ENCODE measurements around the gene SMARCA1. TPM values are rescaled to one million over a fixed set of nuclear protein-coding genes. Genes with fewer than 3 reads are reported as not detected.

Gene SMARCA1
- total and polyA plus RNA-seq, 2 donors (not counting 1 experiment from before 2014, with no cell fraction given) = 53.3 to 74.5 TPM

DNA sequence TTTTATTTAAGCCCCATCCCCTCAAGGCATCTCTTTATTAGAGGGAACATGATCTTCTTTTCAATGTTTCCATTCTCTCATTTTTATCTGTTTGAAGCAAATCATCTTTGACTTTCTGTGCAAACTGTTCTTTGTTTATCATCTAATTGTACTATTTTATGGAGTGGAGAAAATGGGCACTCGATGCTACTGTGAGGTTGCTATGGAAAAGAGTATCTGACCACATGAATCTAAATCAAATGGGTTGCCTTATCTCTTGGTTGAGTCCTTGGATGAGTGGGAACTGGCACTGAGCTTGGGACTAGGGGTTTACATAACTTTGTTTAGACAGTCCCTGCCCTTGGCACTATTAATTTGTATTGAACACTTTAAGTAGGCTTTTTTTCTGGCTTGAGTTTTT is 25.8 kb upstream of the SMARCA1 start:
- Histone ChIP-seq H3K9me3 (ENCODE audit: control insufficient read depth, insufficient read depth, low read depth, low read length) (no peaks in the 10 kb centered on the region), H3K27me3 (ENCODE audit: control insufficient read depth, insufficient read depth, low read length) (no peaks in the 10 kb centered on the region), H2AFZ (ENCODE audit: low read length) (no peak overlapping the region), H3K36me3 (ENCODE audit: control insufficient read depth, insufficient read depth, low read length) (peaks cover 3% of the 10 kb centered on the region), H3K4me3 (replicated peaks in 1 of 4; ENCODE audit: control extremely low read depth in 1 of 4, insufficient read depth in 1 of 4, low read depth in 3 of 4, low read length in 4 of 4) (no peak overlapping the region), H3K4me2 (ENCODE audit: extremely low read depth, insufficient read depth, low read length) (no peak overlapping the region), H4K20me1 (ENCODE audit: control insufficient read depth, extremely low read depth, insufficient read depth, low read length) (no peaks in the 10 kb centered on the region), H3K9ac (ENCODE audit: insufficient read depth, low read length) (no peak overlapping the region), H3K79me2 (ENCODE audit: control insufficient read depth, insufficient read depth, low read length) (no peaks in the 10 kb centered on the region), H3K27ac (ENCODE audit: insufficient read depth, low read length) (no peak overlapping the region), H3K4me1 (ENCODE audit: control insufficient read depth, extremely low read depth, insufficient read depth, low read length) (no peaks in the 10 kb centered on the region)
- TF ChIP-seq, protein P1, sequence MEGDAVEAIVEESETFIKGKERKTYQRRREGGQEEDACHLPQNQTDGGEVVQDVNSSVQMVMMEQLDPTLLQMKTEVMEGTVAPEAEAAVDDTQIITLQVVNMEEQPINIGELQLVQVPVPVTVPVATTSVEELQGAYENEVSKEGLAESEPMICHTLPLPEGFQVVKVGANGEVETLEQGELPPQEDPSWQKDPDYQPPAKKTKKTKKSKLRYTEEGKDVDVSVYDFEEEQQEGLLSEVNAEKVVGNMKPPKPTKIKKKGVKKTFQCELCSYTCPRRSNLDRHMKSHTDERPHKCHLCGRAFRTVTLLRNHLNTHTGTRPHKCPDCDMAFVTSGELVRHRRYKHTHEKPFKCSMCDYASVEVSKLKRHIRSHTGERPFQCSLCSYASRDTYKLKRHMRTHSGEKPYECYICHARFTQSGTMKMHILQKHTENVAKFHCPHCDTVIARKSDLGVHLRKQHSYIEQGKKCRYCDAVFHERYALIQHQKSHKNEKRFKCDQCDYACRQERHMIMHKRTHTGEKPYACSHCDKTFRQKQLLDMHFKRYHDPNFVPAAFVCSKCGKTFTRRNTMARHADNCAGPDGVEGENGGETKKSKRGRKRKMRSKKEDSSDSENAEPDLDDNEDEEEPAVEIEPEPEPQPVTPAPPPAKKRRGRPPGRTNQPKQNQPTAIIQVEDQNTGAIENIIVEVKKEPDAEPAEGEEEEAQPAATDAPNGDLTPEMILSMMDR (conservative IDR thresholded peaks at IDR 0.05 in 1 of 2, IDR thresholded peaks at IDR 0.05 in 1 of 2; ENCODE audit: low read depth in 1 of 2, low read length in 2 of 2) = no peak
- TF ChIP-seq EZH2 (IDR thresholded peaks at IDR 0.05; ENCODE audit: low read length, missing control alignments) = no peak
- DNase-seq (ENCODE audit: low read depth in 2 of 2) = no peak

DNA sequence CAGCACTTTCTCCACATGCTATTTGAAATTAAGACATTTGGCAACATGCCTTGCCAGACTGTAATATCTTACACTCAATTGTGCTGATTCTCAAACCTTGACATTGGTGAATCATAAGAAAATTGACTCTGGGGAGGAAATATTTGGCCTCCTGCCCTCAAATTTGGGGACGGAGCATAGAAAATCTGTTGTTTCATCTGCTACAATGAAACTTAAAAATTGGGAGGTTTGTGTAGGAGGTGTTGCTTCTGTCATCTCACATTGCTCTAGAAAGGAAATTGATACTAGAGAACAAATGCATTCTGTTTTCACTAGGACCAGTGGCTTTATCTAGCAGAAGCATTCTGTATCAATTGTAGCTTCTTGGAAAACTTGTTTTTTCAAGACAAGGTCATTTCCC is 22.1 kb upstream of the SMARCA1 start:
- Histone ChIP-seq H3K4me2 (ENCODE audit: extremely low read depth, insufficient read depth, low read length) (no peak overlapping the region), H3K9me3 (ENCODE audit: control insufficient read depth, insufficient read depth, low read depth, low read length) (no peaks in the 10 kb centered on the region)
- DNase-seq (ENCODE audit: low read depth in 2 of 2) = no peak

DNA sequence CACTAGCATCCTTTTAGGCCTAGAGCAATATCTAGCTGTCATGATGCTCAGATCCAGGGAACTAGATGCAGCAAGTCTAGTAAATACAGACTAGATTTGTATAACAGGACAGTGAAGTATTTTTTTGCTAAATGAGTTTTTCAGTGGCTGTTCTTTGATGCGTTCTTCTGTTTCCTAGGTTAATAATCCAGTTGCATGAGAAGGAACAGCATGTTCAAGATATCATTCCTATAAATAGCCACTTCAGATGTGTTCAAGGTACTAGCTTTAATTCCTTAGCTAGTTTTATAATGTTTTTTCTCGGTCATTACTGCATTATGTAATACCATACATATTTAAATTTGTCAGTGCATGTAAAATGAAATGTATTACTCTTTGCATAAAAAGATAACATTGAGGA is 21.5 kb upstream of the SMARCA1 start:
- Histone ChIP-seq H3K9me3 (ENCODE audit: control insufficient read depth, insufficient read depth, low read depth, low read length) (no peaks in the 10 kb centered on the region), H3K36me3 (ENCODE audit: control insufficient read depth, insufficient read depth, low read length) (peaks cover 3% of the 10 kb centered on the region), H3K4me2 (ENCODE audit: extremely low read depth, insufficient read depth, low read length) (no peak overlapping the region), H3K79me2 (ENCODE audit: control insufficient read depth, insufficient read depth, low read length) (peaks cover 2% of the 10 kb centered on the region), H3K4me3 (replicated peaks in 1 of 4; ENCODE audit: control extremely low read depth in 1 of 4, insufficient read depth in 1 of 4, low read depth in 3 of 4, low read length in 4 of 4) (no peak overlapping the region), H3K27ac (ENCODE audit: insufficient read depth, low read length) (no peak overlapping the region), H2AFZ (ENCODE audit: low read length) (no peak overlapping the region), H3K27me3 (ENCODE audit: control insufficient read depth, insufficient read depth, low read length) (no peaks in the 10 kb centered on the region), H3K4me1 (ENCODE audit: control insufficient read depth, extremely low read depth, insufficient read depth, low read length) (no peaks in the 10 kb centered on the region), H4K20me1 (ENCODE audit: control insufficient read depth, extremely low read depth, insufficient read depth, low read length) (no peaks in the 10 kb centered on the region), H3K9ac (ENCODE audit: insufficient read depth, low read length) (no peak overlapping the region)
- no peak for DNase-seq (ENCODE audit: low read depth in 2 of 2)
- TF ChIP-seq, protein P1 (conservative IDR thresholded peaks at IDR 0.05 in 1 of 2, IDR thresholded peaks at IDR 0.05 in 1 of 2; ENCODE audit: low read depth in 1 of 2, low read length in 2 of 2) = no peak
- no peak for TF ChIP-seq EZH2 (IDR thresholded peaks at IDR 0.05; ENCODE audit: low read length, missing control alignments)

More for the DNA sequence above, 22.1 kb upstream of the SMARCA1 start:
- Histone ChIP-seq H3K4me1 (ENCODE audit: control insufficient read depth, extremely low read depth, insufficient read depth, low read length) (no peaks in the 10 kb centered on the region), H2AFZ (ENCODE audit: low read length) (no peak overlapping the region), H3K27ac (ENCODE audit: insufficient read depth, low read length) (no peak overlapping the region), H3K79me2 (ENCODE audit: control insufficient read depth, insufficient read depth, low read length) (peaks cover 2% of the 10 kb centered on the region), H4K20me1 (ENCODE audit: control insufficient read depth, extremely low read depth, insufficient read depth, low read length) (no peaks in the 10 kb centered on the region), H3K27me3 (ENCODE audit: control insufficient read depth, insufficient read depth, low read length) (no peaks in the 10 kb centered on the region), H3K4me3 (replicated peaks in 1 of 4; ENCODE audit: control extremely low read depth in 1 of 4, insufficient read depth in 1 of 4, low read depth in 3 of 4, low read length in 4 of 4) (no peak overlapping the region), H3K36me3 (ENCODE audit: control insufficient read depth, insufficient read depth, low read length) (peaks cover 3% of the 10 kb centered on the region), H3K9ac (ENCODE audit: insufficient read depth, low read length) (no peak overlapping the region)
- TF ChIP-seq EZH2 (IDR thresholded peaks at IDR 0.05; ENCODE audit: low read length, missing control alignments) = no peak
- TF ChIP-seq, protein P1 (conservative IDR thresholded peaks at IDR 0.05 in 1 of 2, IDR thresholded peaks at IDR 0.05 in 1 of 2; ENCODE audit: low read depth in 1 of 2, low read length in 2 of 2) = no peak

All from fibroblast of lung (primary cell).